ENCODE data around the gene CFLAR.

Gene CFLAR

DNA sequence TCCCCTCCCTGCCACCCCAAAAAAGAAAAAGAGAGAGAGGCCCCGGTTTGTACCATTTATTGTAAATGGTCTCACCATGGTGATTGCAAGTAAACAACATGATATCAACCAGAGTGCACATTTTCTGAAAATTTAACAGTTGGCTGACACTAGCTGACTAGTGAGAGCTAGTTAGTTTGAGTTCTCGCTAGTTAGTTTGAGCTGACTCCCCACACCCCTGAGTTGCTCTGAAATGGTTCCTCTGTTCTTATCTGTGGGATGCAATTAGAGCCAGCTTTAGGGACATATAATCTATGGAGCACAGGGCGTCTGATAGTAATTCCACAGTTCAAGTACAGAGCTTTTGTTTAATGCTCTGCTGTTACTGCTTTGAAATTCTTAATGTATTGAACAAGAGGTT is 80.0 kb downstream of the CFLAR start:
- H3K27ac ChIP-seq (ENCODE audit: low read length): no peak overlapping the region

DNA sequence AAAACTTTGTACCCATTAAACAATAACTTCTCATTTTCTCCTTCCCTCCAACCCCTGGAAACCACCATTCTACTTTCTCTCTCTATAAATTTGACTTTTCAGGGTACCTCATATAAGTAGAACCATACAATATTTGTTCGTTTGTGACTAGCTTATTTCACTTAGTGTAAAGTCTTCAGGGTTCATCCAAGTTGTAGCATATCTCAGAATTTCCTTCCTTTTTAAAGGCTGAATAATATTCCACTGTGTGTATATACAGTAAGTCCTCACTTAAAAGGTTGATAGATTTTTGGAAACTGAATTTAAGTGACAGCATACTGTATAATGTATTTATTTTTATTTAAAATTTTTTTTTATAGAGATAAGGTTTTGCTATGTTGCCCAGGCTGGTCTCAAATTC is 80.8 kb downstream of the CFLAR start:
- Histone ChIP-seq H3K79me2 (ENCODE audit: low read length) (no peaks in the 10 kb centered on the region), H3K36me3 (replicated peaks; ENCODE audit: low read depth, low read length) (peaks cover 10% of the 10 kb centered on the region), H3K4me3 (ENCODE audit: low read length) (no peak overlapping the region), H3K4me1 (ENCODE audit: low read length) (peaks cover 13% of the 10 kb centered on the region), H3K4me2 (ENCODE audit: low read length) (no peak overlapping the region), H3K9ac (ENCODE audit: low read length) (no peak overlapping the region), H4K20me1 (ENCODE audit: insufficient read depth, low read length) (peaks cover 10% of the 10 kb centered on the region; the same call in 1 of the 2 replicates), H3K27me3 (ENCODE audit: low read depth, low read length) (peaks cover 33% of the 10 kb centered on the region), H3K9me3 (ENCODE audit: insufficient read depth, low read length) (no peaks in the 10 kb centered on the region), H2AFZ (ENCODE audit: low read depth, low read length) (no peak overlapping the region), H3K27ac (ENCODE audit: low read length) (no peak overlapping the region)
- TF ChIP-seq, protein P1, sequence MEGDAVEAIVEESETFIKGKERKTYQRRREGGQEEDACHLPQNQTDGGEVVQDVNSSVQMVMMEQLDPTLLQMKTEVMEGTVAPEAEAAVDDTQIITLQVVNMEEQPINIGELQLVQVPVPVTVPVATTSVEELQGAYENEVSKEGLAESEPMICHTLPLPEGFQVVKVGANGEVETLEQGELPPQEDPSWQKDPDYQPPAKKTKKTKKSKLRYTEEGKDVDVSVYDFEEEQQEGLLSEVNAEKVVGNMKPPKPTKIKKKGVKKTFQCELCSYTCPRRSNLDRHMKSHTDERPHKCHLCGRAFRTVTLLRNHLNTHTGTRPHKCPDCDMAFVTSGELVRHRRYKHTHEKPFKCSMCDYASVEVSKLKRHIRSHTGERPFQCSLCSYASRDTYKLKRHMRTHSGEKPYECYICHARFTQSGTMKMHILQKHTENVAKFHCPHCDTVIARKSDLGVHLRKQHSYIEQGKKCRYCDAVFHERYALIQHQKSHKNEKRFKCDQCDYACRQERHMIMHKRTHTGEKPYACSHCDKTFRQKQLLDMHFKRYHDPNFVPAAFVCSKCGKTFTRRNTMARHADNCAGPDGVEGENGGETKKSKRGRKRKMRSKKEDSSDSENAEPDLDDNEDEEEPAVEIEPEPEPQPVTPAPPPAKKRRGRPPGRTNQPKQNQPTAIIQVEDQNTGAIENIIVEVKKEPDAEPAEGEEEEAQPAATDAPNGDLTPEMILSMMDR (IDR thresholded peaks at IDR 0.05; ENCODE audit: low read depth, low read length): no peak
- no peak for TF ChIP-seq EZH2phosphoT487 (IDR thresholded peaks at IDR 0.05; ENCODE audit: low read depth)

More for the DNA sequence above, 80.0 kb downstream of the CFLAR start:
- no peak for TF ChIP-seq EZH2phosphoT487 (IDR thresholded peaks at IDR 0.05; ENCODE audit: low read depth)
- TF ChIP-seq, protein P1 (IDR thresholded peaks at IDR 0.05; ENCODE audit: low read depth, low read length): no peak
- Histone ChIP-seq H4K20me1 (ENCODE audit: insufficient read depth, low read length) (peaks cover 10% of the 10 kb centered on the region; the same call in 1 of the 2 replicates), H3K9me3 (ENCODE audit: insufficient read depth, low read length) (no peaks in the 10 kb centered on the region), H3K4me2 (ENCODE audit: low read length) (no peak overlapping the region), H3K27me3 (ENCODE audit: low read depth, low read length) (peaks cover 41% of the 10 kb centered on the region), H2AFZ (ENCODE audit: low read depth, low read length) (no peak overlapping the region), H3K4me3 (ENCODE audit: low read length) (no peak overlapping the region), H3K36me3 (replicated peaks; ENCODE audit: low read depth, low read length) (peaks cover 10% of the 10 kb centered on the region), H3K9ac (ENCODE audit: low read length) (no peak overlapping the region), H3K4me1 (ENCODE audit: low read length) (peaks cover 13% of the 10 kb centered on the region), H3K79me2 (ENCODE audit: low read length) (no peaks in the 10 kb centered on the region)

DNA sequence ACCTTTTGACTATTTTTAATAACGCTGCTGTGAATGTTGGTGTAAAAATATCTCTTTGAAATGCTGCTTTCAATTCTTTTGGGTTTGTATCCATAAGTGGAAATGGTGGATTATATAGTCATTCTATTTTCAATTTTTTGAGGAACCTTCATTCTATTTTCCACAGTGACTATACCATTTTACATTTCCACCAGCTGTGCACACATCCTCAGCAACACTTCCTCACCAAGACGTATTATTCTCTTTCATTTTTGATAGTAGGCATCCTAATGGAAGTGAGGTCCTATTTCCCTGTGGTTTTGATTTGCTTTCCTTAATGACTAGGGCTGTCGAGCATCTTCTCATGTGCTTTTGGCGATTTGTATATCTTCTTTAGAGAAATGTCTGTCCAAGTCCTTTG is 81.8 kb downstream of the CFLAR start:
- H3K9ac ChIP-seq (ENCODE audit: low read length): no peak overlapping the region
- no peak overlapping the region for H3K27ac ChIP-seq (ENCODE audit: low read length)
- no peaks in the 10 kb centered on the region for H3K79me2 ChIP-seq (ENCODE audit: low read length)
- peaks cover 10% of the 10 kb centered on the region for H3K36me3 ChIP-seq (replicated peaks; ENCODE audit: low read depth, low read length)
- H4K20me1 ChIP-seq (ENCODE audit: insufficient read depth, low read length): peaks cover 10% of the 10 kb centered on the region; the same call in 1 of the 2 replicates
- no peak for TF ChIP-seq EZH2phosphoT487 (IDR thresholded peaks at IDR 0.05; ENCODE audit: low read depth)
- TF ChIP-seq, protein P1 (IDR thresholded peaks at IDR 0.05; ENCODE audit: low read depth, low read length): no peak
- no peak overlapping the region for H3K4me2 ChIP-seq (ENCODE audit: low read length)
- H3K9me3 ChIP-seq (ENCODE audit: insufficient read depth, low read length): no peaks in the 10 kb centered on the region
- H2AFZ ChIP-seq (ENCODE audit: low read depth, low read length): no peak overlapping the region
- no peak overlapping the region for H3K4me3 ChIP-seq (ENCODE audit: low read length)
- peaks cover 13% of the 10 kb centered on the region for H3K4me1 ChIP-seq (ENCODE audit: low read length)
- H3K27me3 ChIP-seq (ENCODE audit: low read depth, low read length): peaks cover 27% of the 10 kb centered on the region

- Histone ChIP-seq H3K4me2 (ENCODE audit: low read length) (no peak overlapping the region), H3K9ac (ENCODE audit: low read length) (no peak overlapping the region), H3K36me3 (replicated peaks; ENCODE audit: low read depth, low read length) (peaks cover 10% of the 10 kb centered on the region)
Measured at GRCh38 chr2:201199847-201200246, 83.9 kb downstream of the CFLAR start.

More at GRCh38 chr2:201199847-201200246, 83.9 kb downstream of the CFLAR start:
- peaks cover 10% of the 10 kb centered on the region; the same call in 1 of the 2 replicates for H4K20me1 ChIP-seq (ENCODE audit: insufficient read depth, low read length)
- TF ChIP-seq, protein P1 (IDR thresholded peaks at IDR 0.05; ENCODE audit: low read depth, low read length): no peak
- no peak for TF ChIP-seq EZH2phosphoT487 (IDR thresholded peaks at IDR 0.05; ENCODE audit: low read depth)
- no peak overlapping the region for H3K4me3 ChIP-seq (ENCODE audit: low read length)
- H3K9me3 ChIP-seq (ENCODE audit: insufficient read depth, low read length): no peaks in the 10 kb centered on the region
- no peaks in the 10 kb centered on the region for H3K79me2 ChIP-seq (ENCODE audit: low read length)
- no peaks in the 10 kb centered on the region for H3K4me1 ChIP-seq (ENCODE audit: low read length)
- H3K27ac ChIP-seq (ENCODE audit: low read length): no peak overlapping the region
- no peak overlapping the region for H2AFZ ChIP-seq (ENCODE audit: low read depth, low read length)
- H3K27me3 ChIP-seq (ENCODE audit: low read depth, low read length): peaks cover 26% of the 10 kb centered on the region
